ENCODE results near the gene PDAP1.

DNA sequence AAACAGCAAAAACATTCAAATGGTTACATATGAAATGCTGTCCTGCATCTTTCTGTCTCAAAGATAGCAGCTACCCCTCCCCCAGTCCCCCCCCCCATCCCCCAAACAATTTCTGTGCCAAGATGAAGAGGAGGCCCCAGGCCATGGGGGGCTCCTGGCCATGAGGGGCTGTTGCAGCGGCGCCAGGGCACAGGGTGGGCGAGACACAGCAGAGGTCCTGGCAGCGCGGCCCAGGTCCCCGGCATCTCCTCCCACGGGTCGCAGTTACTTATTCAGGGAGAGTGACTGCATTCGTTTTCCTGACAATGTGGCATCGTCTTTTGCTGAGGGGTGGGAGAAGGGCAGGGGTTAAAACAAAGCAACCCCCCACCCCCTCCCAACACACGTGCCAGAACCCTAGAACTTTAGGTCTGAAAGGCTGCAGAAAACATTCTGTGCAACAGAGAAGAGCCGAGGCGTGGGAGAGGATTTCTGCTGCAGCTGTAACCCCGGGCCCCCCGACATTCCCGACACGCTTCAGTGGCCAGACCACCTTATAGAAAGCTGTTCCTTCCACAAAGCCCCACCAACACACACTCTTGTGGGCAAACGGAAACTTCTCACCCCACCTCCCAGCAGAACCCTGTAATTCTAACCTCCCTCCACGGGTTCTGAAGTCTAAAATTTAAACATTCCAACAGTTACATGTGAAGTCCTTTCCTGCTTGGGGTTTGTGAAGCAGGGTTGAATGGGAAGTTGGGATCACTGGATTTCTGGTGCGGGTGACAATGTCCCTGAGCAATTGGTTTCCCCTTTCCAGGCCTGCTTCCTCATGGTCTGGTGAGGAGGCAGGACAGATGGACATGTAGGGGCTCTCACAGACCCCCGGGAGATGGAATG, 11.7 kb downstream of the PDAP1 start:
- TF ChIP-seq CTCF (IDR thresholded peaks at IDR 0.05; ENCODE audit: low read depth, low read length, poor library complexity, severe bottlenecking) (no peak), EZH2phosphoT487 (IDR thresholded peaks at IDR 0.05; ENCODE audit: borderline replicate concordance, low read length) (no peak)

Data from DOHH2 (cell line).